Measurements from ENCODE around the gene CASQ2. TPM values are rescaled to one million over a fixed set of nuclear protein-coding genes. Genes with fewer than 3 reads are reported as not detected.

CASQ2 gene
- total and polyA plus RNA-seq, 8 donors: 0.81 to 41.4 (median 7.9) TPM

DNA sequence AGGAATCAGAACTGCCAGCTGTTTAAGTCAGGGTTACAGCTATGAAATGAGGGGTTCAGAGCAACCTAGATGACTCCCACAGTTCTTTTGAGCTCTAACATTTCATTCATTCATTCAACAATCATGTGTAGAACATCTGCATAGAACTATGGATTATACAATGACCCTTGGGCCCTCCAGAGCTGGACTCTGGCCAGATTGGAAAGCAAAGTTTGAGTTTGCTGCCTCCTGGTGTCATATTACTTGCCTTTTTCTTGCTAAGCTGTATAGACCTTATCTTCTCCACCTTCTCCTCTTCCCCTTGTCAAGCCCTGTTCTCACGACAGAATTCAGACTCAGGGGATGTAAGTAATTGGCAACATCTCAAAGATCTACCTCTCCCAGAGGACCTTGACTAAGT is 4.0 kb downstream of the CASQ2 start:
- intact Hi-C loops (cut with DNase I; ENCODE audit: low total_unique reads): loop anchor here (10.0 kb wide), 1 partner anchor 50 kb away; no protein-coding TSS in a partner anchor
- TF ChIP-seq, protein P1, sequence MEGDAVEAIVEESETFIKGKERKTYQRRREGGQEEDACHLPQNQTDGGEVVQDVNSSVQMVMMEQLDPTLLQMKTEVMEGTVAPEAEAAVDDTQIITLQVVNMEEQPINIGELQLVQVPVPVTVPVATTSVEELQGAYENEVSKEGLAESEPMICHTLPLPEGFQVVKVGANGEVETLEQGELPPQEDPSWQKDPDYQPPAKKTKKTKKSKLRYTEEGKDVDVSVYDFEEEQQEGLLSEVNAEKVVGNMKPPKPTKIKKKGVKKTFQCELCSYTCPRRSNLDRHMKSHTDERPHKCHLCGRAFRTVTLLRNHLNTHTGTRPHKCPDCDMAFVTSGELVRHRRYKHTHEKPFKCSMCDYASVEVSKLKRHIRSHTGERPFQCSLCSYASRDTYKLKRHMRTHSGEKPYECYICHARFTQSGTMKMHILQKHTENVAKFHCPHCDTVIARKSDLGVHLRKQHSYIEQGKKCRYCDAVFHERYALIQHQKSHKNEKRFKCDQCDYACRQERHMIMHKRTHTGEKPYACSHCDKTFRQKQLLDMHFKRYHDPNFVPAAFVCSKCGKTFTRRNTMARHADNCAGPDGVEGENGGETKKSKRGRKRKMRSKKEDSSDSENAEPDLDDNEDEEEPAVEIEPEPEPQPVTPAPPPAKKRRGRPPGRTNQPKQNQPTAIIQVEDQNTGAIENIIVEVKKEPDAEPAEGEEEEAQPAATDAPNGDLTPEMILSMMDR (IDR thresholded peaks at IDR 0.05): peak in 4 of 7 experiments; percentile 17 to 55 (median 30)
- TF ChIP-seq POLR2AphosphoS5 (IDR thresholded peaks at IDR 0.05) (peak in 1 of 3 donors; percentile 24), POLR2A (IDR thresholded peaks at IDR 0.05) (no peak)
- no peaks in the 10 kb centered on the region for H3K27me3 ChIP-seq
- 0 to 13% (median 8%) methylated on average over 1 of the region's 1 CpG for WGBS, 5 donors
- H3K4me1 ChIP-seq: peaks cover 0 to 6% (median 2%) of the 10 kb centered on the region in 4 donors
- peak overlapping the region in 1 of 5 donors; percentile 88 for H3K27ac ChIP-seq
- H3K4me3 ChIP-seq: no peak overlapping the region
- no peaks in the 10 kb centered on the region for H3K36me3 ChIP-seq
- peak; percentile 58 to 73 for DNase-seq
- no peaks in the 10 kb centered on the region for H3K9me3 ChIP-seq

DNA sequence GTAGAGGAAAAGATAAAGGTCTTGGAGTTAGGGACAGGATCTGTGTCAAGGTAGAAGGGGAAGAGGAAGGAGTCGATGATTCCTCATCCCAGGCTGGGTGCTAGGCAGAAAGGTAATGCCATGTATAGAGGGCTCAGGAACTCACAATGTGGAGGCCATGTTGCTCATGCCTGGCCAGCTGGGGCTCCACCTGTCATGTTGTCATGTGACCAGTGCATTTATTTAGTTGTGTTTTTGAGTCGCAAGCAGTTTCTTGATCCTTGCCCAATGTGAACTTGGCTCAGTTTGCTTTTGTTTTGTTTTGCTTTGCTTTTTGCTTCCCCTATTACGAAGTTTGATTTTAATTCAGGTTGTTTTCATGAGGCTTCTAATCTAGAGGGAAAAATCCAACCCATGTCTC is 5.7 kb downstream of the CASQ2 start:
- Histone ChIP-seq H3K4me3 (no peak overlapping the region), H3K27me3 (no peaks in the 10 kb centered on the region), H3K4me1 (peaks cover 0 to 13% (median 5%) of the 10 kb centered on the region in 4 donors), H3K9me3 (no peaks in the 10 kb centered on the region), H3K36me3 (no peaks in the 10 kb centered on the region), H3K27ac (peak overlapping the region in 1 of 5 donors; percentile 49)
- no peak for DNase-seq
- WGBS, 5 donors: 80 to 95% (median 87%) methylated on average over 3 of the region's 3 CpGs
- no peak for TF ChIP-seq EP300 (IDR thresholded peaks at IDR 0.05)
- no peak for TF ChIP-seq POLR2A (IDR thresholded peaks at IDR 0.05)
- TF ChIP-seq, protein P1 (IDR thresholded peaks at IDR 0.05): no peak
- no peak for TF ChIP-seq POLR2AphosphoS5 (IDR thresholded peaks at IDR 0.05)
- intact Hi-C loops (cut with DNase I; ENCODE audit: low total_unique reads): loop anchor here (10.0 kb wide), 1 partner anchor 48 kb away; no protein-coding TSS in a partner anchor

DNA sequence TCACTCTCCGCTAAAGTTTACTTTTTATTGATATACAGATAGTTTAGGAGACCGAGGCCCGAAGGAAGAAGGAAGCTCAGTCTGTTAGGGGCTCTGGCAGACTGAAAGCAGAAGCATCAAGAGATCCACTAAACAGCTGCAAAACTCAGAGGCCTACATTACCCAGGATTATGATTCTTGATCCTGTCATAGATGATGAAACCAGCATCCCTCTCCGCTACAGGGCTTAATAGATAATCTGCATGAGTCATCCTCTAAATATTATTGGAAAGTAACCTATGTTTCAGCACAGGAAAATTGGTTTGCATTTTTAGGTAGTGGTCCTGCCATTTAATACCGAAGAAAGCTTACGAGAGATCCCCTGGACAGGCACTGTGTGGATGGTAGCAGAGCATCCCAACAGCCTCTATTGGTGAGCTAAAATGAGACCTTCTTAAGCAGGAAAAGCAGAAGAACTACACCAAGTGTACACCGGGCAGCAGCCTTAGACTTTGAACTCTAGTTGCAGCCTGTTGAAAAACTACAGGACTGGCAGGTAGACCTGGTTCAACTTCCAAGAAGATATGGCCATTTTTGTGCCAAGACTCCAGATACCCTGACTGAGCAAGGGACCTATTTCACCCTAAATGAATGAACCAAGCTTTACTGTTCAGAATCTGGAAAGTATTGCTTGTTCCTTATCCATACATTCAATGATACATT is 6.8 kb downstream of the CASQ2 start:
- WGBS, 5 donors: 72 to 83% (median 80%) methylated on average over 7 of the region's 7 CpGs
- H3K9me3 ChIP-seq: no peaks in the 10 kb centered on the region
- H3K27ac ChIP-seq: no peak overlapping the region
- H3K27me3 ChIP-seq: no peaks in the 10 kb centered on the region
- H3K36me3 ChIP-seq: no peaks in the 10 kb centered on the region
- no peak for DNase-seq
- peaks cover 0 to 23% (median 11%) of the 10 kb centered on the region in 4 donors for H3K4me1 ChIP-seq
- H3K4me3 ChIP-seq: no peak overlapping the region
- TF ChIP-seq POLR2A (IDR thresholded peaks at IDR 0.05) (no peak), EP300 (IDR thresholded peaks at IDR 0.05) (no peak), POLR2AphosphoS5 (IDR thresholded peaks at IDR 0.05) (no peak)
- TF ChIP-seq, protein P1 (IDR thresholded peaks at IDR 0.05): no peak
- intact Hi-C loops (cut with DNase I; ENCODE audit: low total_unique reads): loop anchor here (10.0 kb wide), 1 partner anchor 47 kb away; no protein-coding TSS in a partner anchor

DNA sequence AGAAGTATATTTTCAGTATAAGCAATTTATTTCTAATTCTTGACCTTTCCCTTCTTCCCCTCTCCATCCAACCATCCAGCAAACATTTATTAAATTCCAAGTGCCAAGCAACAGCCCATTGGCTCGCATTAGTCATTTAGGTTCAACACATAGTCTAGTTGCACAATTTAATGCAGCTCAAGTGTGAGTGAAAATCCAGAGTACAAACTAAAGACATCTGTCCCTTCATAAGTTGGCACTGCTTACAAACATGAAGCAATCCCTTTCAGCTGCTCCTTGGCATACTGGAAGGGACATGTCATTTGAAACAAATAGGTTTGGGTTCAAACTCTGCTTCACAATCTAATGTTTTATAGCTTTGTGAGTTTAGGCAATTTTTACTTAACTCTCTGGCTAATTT is 10.7 kb downstream of the CASQ2 start:
- Histone ChIP-seq H3K4me3 (no peak overlapping the region), H3K4me1 (peaks cover 0 to 49% (median 11%) of the 10 kb centered on the region in 4 donors), H3K9me3 (no peaks in the 10 kb centered on the region), H3K27me3 (no peaks in the 10 kb centered on the region), H3K27ac (peak overlapping the region in 2 of 5 donors; percentile 20 to 56), H3K36me3 (no peaks in the 10 kb centered on the region)
- TF ChIP-seq POLR2AphosphoS5 (IDR thresholded peaks at IDR 0.05) (peak in 2 of 3 donors; percentile 38 to 49), EP300 (IDR thresholded peaks at IDR 0.05) (no peak)
- intact Hi-C loops (cut with DNase I; ENCODE audit: low total_unique reads): no loop called here
- 0 to 96% (median 51%) methylated on average over 1 of the region's 1 CpG for WGBS, 5 donors
- no peak for DNase-seq

DNA sequence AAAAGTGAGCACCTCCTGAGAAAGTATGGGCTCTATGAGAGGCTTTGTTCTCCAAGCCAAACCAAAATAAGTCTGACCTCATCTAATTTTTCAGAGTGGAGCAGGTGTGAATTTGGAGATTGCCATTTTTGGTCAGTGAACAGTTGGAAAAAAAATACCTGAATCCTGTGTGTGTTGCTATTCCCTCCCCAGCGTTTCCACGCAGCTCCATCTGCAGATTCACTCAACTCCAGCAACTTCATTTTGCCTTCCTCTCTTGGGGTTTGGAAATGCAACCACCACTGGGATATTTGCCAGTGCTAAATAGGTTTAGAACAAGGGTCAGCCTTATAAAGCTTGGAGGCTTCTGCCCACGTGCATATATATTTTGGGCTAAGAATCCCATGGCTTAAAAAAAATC is 11.2 kb downstream of the CASQ2 start:
- intact Hi-C loops (cut with DNase I; ENCODE audit: low total_unique reads): no loop called here

More for the DNA sequence above, 11.2 kb downstream of the CASQ2 start:
- no peaks in the 10 kb centered on the region for H3K27me3 ChIP-seq
- DNase-seq: no peak
- H3K36me3 ChIP-seq: no peaks in the 10 kb centered on the region
- H3K4me1 ChIP-seq: peaks cover 0 to 49% (median 11%) of the 10 kb centered on the region in 4 donors
- no peaks in the 10 kb centered on the region for H3K9me3 ChIP-seq
- 52 to 68% (median 64%) methylated on average over 3 of the region's 3 CpGs for WGBS, 5 donors
- peak overlapping the region in 2 of 5 donors; percentile 20 to 56 for H3K27ac ChIP-seq
- no peak for TF ChIP-seq POLR2AphosphoS5 (IDR thresholded peaks at IDR 0.05)
- TF ChIP-seq, protein P1 (IDR thresholded peaks at IDR 0.05): no peak
- no peak for TF ChIP-seq POLR2A (IDR thresholded peaks at IDR 0.05)
- TF ChIP-seq EP300 (IDR thresholded peaks at IDR 0.05): no peak
- no peak overlapping the region for H3K4me3 ChIP-seq
